ENCODE measurements around the gene KAZN.

Gene KAZN

DNA sequence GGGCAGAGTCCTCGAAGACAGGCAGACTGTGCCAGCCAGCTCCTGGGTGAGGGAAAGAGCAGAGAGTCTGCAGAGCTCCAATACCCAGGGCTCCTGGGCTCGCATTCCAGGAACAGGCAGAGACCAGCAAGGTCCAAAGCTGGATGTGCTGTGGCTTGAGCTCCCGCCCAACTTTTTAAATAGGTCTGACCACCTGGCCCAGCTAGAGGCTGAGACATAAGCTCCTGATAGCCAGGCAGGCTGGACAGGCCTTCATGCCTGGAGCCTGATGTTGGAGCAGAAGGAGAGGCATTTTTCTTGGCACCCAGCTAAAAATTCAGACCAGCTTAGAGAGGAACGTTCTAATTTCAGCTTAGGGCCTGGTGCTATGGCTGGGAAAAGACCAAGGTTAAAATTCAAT lies 376.6 kb downstream of the KAZN start:
- no peak overlapping the region for H3K4me3 ChIP-seq (ENCODE audit: low read depth in 1 of 2, low read length in 1 of 2)
- H3K4me1 ChIP-seq (ENCODE audit: control insufficient read depth in 1 of 2, insufficient read depth in 1 of 2, low read depth in 1 of 2, low read length in 1 of 2), result no peaks in the 10 kb centered on the region
- H3K27ac ChIP-seq, result no peak overlapping the region
- H3K27me3 ChIP-seq, result no peaks in the 10 kb centered on the region
- H3K9me3 ChIP-seq, result no peaks in the 10 kb centered on the region
- no peaks in the 10 kb centered on the region for H3K36me3 ChIP-seq
- TF ChIP-seq, protein P1, sequence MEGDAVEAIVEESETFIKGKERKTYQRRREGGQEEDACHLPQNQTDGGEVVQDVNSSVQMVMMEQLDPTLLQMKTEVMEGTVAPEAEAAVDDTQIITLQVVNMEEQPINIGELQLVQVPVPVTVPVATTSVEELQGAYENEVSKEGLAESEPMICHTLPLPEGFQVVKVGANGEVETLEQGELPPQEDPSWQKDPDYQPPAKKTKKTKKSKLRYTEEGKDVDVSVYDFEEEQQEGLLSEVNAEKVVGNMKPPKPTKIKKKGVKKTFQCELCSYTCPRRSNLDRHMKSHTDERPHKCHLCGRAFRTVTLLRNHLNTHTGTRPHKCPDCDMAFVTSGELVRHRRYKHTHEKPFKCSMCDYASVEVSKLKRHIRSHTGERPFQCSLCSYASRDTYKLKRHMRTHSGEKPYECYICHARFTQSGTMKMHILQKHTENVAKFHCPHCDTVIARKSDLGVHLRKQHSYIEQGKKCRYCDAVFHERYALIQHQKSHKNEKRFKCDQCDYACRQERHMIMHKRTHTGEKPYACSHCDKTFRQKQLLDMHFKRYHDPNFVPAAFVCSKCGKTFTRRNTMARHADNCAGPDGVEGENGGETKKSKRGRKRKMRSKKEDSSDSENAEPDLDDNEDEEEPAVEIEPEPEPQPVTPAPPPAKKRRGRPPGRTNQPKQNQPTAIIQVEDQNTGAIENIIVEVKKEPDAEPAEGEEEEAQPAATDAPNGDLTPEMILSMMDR (IDR thresholded peaks at IDR 0.05), result no peak

DNA sequence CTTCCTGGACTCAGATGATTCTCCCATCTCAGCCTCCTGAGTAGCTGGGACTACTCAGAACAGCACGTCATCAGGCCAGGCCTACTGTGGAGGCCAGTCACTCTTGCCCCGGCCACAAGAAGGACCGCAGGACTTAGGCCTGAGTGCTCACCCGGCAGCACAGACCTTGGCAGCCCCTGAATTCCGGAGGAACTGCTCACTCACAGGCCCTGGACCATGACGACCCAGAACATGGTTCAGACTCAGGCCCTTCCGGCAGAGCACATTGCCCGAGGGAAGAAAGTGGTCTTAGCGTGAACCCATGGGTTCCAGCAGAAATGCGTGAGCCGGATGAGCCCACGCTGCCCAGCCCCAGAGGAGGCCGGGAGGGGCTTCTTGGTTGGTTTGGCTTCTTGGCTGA lies 377.8 kb downstream of the KAZN start:
- Histone ChIP-seq H3K9me3 (no peaks in the 10 kb centered on the region), H3K27ac (no peak overlapping the region), H3K4me1 (ENCODE audit: control insufficient read depth in 1 of 2, insufficient read depth in 1 of 2, low read depth in 1 of 2, low read length in 1 of 2) (no peaks in the 10 kb centered on the region), H3K36me3 (no peaks in the 10 kb centered on the region), H3K4me3 (ENCODE audit: low read depth in 1 of 2, low read length in 1 of 2) (no peak overlapping the region), H3K27me3 (no peaks in the 10 kb centered on the region)
- TF ChIP-seq, protein P1 (IDR thresholded peaks at IDR 0.05), result no peak

DNA sequence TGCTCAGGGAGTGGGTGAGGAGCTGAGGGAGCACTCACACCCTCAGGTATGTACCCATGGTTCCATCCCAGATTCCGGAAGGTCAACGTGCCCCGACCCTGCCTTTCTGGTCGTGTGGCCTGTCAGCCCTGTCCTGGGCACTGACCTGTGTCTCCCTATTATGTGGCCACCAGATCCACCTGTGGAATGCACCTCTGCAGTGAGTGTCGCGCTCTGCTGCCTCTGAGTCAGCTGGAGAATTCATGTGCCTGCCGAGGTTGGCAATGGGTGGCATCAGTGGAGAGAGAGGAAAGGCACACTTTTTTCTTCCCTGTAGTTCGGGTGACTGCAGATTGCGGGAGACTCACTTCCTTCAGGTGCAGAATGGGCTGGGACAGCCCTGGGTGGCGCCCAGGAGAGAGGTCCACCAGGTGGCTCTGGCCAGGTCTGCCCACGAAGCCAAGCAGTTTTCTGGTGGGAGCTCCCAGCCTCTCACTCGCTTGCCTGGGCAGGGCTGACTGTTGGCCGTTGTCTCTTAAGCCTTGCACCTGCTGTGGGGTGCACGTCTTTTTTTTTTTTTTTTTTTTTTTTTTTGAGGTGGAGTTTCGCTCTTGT lies 378.9 kb downstream of the KAZN start:
- Histone ChIP-seq H3K27me3 (no peaks in the 10 kb centered on the region), H3K4me1 (ENCODE audit: control insufficient read depth in 1 of 2, insufficient read depth in 1 of 2, low read depth in 1 of 2, low read length in 1 of 2) (no peaks in the 10 kb centered on the region), H3K4me3 (ENCODE audit: low read depth in 1 of 2, low read length in 1 of 2) (no peak overlapping the region), H3K9me3 (no peaks in the 10 kb centered on the region), H3K36me3 (no peaks in the 10 kb centered on the region), H3K27ac (no peak overlapping the region)
- TF ChIP-seq, protein P1 (IDR thresholded peaks at IDR 0.05), result no peak

DNA sequence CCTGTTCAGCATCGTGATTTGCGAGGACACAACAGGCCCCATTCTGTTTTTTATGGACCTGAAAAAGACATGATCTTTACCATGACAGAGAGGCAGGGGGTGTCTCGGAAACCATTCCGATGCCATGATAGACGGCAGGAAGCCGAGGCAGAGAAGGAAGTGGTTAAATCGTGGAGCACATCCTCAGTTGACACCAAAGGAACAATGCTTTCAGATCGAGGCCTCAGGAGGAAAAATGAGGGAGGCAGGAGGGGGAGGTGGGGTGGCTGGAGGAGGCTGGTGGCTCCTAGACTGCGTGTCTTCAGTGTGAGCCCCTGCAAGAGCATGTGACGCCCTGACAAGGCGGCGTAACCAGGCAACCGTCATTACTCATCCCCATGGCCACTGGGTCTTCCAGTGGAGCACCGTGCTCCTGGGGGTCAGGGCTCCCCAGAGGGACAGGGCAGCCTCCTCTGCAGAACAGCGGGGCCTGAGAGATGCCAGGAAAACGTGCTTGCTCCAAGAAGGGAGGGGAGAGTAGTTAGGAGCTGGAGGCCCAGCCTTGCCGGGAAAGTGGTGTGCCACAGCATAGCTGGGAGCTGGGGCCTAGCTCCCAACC lies 382.2 kb downstream of the KAZN start:
- Histone ChIP-seq H3K36me3 (no peaks in the 10 kb centered on the region), H3K9me3 (no peaks in the 10 kb centered on the region), H3K4me3 (ENCODE audit: low read depth in 1 of 2, low read length in 1 of 2) (no peak overlapping the region), H3K27me3 (no peaks in the 10 kb centered on the region), H3K4me1 (ENCODE audit: control insufficient read depth in 1 of 2, insufficient read depth in 1 of 2, low read depth in 1 of 2, low read length in 1 of 2) (no peaks in the 10 kb centered on the region), H3K27ac (no peak overlapping the region)
- TF ChIP-seq, protein P1 (IDR thresholded peaks at IDR 0.05), result no peak

DNA sequence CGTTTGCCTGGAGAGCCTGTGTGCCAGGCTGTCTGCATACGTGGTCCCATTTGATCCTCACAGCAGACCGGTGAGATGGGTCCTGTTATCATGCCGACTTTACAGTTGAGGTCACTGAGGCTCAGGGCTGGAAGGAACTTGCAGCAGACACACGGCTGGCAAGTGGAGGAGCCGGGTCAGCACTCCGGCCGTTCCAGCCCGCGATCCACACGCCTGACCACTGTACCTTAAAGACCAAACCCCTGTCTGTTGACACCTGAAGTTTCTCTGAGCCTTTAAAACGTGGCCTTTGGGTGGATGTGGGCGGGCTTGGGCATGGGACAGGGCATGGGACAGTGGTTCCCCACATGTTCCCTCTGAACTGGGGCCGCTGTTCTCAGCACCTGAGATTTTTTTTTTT lies 383.5 kb downstream of the KAZN start:
- Histone ChIP-seq H3K9me3 (no peaks in the 10 kb centered on the region), H3K36me3 (no peaks in the 10 kb centered on the region), H3K27ac (no peak overlapping the region), H3K4me3 (ENCODE audit: low read depth in 1 of 2, low read length in 1 of 2) (no peak overlapping the region), H3K27me3 (no peaks in the 10 kb centered on the region), H3K4me1 (ENCODE audit: control insufficient read depth in 1 of 2, insufficient read depth in 1 of 2, low read depth in 1 of 2, low read length in 1 of 2) (no peaks in the 10 kb centered on the region)
- TF ChIP-seq, protein P1 (IDR thresholded peaks at IDR 0.05), result no peak
